Fibroblast of skin of back (primary cell): ENCODE data around the gene CCDC82.
A peak's percentile ranks its signal among the peaks of the same experiment; 100 is the strongest.

ENCODE experiments used
- DNase-seq: peaks from one replicate; pipeline ENCODE4 v3.0.0-alpha.2; 2013

The CCDC82 gene

DNA sequence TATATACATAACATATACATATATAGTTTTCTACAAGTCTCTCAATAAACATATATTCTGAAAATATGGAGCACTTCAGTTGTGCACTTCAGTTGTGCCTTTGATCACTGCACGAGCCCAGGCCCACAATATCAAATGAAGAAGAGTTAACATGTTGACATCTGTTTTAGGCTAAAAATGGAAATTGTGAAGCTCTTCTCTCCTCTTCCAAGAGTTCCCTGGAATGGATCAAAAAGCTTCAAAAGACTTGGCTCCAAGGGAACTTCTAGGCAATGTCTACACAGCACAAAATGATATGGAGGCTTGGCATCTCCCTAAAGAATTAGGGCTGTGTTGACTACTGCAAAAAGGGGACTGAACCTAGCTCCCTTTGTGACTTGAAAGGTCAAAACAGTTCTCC is 83.6 kb downstream of the CCDC82 start:
- no peak for DNase-seq

DNA sequence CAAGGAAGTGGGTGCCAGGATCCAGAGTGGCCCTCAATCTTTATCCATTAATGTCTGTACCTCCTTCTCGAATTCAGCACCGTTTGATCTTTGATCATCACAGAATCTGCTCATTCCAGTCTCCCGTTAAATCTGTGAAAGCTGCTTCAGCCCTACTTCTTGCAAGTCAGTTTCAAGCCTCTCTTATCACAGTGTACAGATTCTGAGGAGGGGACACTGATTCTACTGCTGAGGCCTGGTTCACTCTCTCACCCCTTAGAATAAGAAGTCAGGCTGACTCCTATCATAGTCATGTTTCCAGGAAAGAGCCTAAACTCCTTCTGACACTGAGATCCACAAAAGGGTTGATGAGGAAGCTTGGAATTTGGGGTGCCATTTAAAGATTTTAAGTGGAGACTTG is 85.7 kb downstream of the CCDC82 start:
- DNase-seq: no peak

DNA sequence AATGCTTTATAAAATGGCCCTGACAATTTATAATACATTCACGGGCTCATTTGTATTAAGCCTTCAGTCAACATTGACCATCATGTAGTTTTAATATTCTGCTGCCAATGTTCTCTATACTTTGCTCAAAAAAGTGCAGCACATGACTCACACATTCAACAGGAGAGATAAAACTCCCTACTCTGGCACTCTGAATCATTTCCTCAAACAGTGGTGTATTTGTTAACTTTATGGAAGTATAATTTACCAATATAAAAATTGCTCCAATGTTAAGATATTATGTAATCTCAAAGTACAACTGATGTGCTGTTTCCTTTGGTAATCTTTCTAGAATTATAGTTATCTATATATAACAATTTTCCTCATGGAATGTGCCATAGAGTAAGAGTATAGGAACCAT is 86.6 kb downstream of the CCDC82 start:
- peak; percentile 82 for DNase-seq
